ENCODE data around the gene OR52B6.
"Not testable (repeated sequence)": the region's sequence is repeated elsewhere in the genome, so short reads cannot be mapped to it uniquely, and the experiment has no call there.

The OR52B6 gene

DNA sequence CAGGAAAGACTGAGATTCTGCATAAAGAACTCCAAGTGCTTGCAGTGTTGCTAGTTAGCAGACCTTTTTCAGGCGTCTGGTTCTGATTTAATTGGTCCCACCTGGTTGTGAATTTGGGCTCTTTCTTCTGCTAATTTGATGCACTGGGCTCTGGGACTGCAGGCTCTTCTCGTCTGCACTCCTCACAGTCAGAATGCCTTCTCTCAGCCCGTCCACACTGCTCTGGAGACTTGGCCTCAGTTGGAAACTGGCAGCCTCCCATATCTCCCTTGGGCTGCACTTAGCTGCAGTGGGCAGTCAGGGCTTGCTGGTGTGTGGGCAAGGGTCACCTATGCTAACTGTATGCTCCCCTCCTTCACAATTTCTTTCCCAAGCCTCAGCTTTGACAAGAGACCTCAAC, 17.3 kb downstream of the OR52B6 start:
- H3K4me1 ChIP-seq (ENCODE audit: control insufficient read depth, insufficient read depth, low read length), result peaks cover 17% of the 10 kb centered on the region
- H3K9ac ChIP-seq (ENCODE audit: low read depth, low read length), result no peak overlapping the region
- H3K4me3 ChIP-seq (ENCODE audit: low read length), result no peak overlapping the region
- no peaks in the 10 kb centered on the region for H3K9me3 ChIP-seq (replicated peaks; ENCODE audit: low read length)
- H3K4me2 ChIP-seq (ENCODE audit: low read length), result peak overlapping the region; percentile 78
- no peaks in the 10 kb centered on the region for H3K36me3 ChIP-seq (ENCODE audit: insufficient read depth, low read length)
- H3K27me3 ChIP-seq (ENCODE audit: control insufficient read depth, insufficient read depth, low read length), result no peaks in the 10 kb centered on the region

- Histone ChIP-seq H3K4me1 (ENCODE audit: control insufficient read depth, insufficient read depth, low read length) (peaks cover 21% of the 10 kb centered on the region), H3K9me3 (replicated peaks; ENCODE audit: low read length) (no peaks in the 10 kb centered on the region), H3K4me3 (ENCODE audit: low read length) (no peak overlapping the region), H3K36me3 (ENCODE audit: insufficient read depth, low read length) (no peaks in the 10 kb centered on the region), H3K9ac (ENCODE audit: low read depth, low read length) (no peak overlapping the region), H3K27me3 (ENCODE audit: control insufficient read depth, insufficient read depth, low read length) (no peaks in the 10 kb centered on the region), H3K4me2 (ENCODE audit: low read length) (peak overlapping the region; percentile 31)
Observed at GRCh38 chr11:5600374-5600851, 19.7 kb downstream of the OR52B6 start.

- H3K9ac ChIP-seq (ENCODE audit: low read depth, low read length); H3K27me3 ChIP-seq (ENCODE audit: control insufficient read depth, insufficient read depth, low read length); H3K4me2 ChIP-seq (ENCODE audit: low read length): not testable (repeated sequence)
Observed at GRCh38 chr11:5602791-5603190, 22.1 kb downstream of the OR52B6 start.

GRCh38 chr11:5603326-5603725, 22.6 kb downstream of the OR52B6 start:
- Histone ChIP-seq H3K4me2 (ENCODE audit: low read length) (no peak overlapping the region), H3K9me3 (replicated peaks; ENCODE audit: low read length) (no peaks in the 10 kb centered on the region), H3K27me3 (ENCODE audit: control insufficient read depth, insufficient read depth, low read length) (no peaks in the 10 kb centered on the region), H3K9ac (ENCODE audit: low read depth, low read length) (no peak overlapping the region), H3K36me3 (ENCODE audit: insufficient read depth, low read length) (no peaks in the 10 kb centered on the region), H3K4me1 (ENCODE audit: control insufficient read depth, insufficient read depth, low read length) (peaks cover 18% of the 10 kb centered on the region), H3K4me3 (ENCODE audit: low read length) (no peak overlapping the region)

More at GRCh38 chr11:5602791-5603190, 22.1 kb downstream of the OR52B6 start:
- peaks cover 18% of the 10 kb centered on the region for H3K4me1 ChIP-seq (ENCODE audit: control insufficient read depth, insufficient read depth, low read length)
- not testable (repeated sequence) for H3K4me3 ChIP-seq (ENCODE audit: low read length); H3K9me3 ChIP-seq (replicated peaks; ENCODE audit: low read length); H3K36me3 ChIP-seq (ENCODE audit: insufficient read depth, low read length)

- no peaks in the 10 kb centered on the region for H3K36me3 ChIP-seq (ENCODE audit: insufficient read depth, low read length)
- H3K4me2 ChIP-seq (ENCODE audit: low read length), result no peak overlapping the region
- H3K4me1 ChIP-seq (ENCODE audit: control insufficient read depth, insufficient read depth, low read length), result peaks cover 18% of the 10 kb centered on the region
- no peak overlapping the region for H3K4me3 ChIP-seq (ENCODE audit: low read length)
- H3K9me3 ChIP-seq (replicated peaks; ENCODE audit: low read length), result no peaks in the 10 kb centered on the region
- H3K27me3 ChIP-seq (ENCODE audit: control insufficient read depth, insufficient read depth, low read length), result no peaks in the 10 kb centered on the region
- H3K9ac ChIP-seq (ENCODE audit: low read depth, low read length), result no peak overlapping the region
Observed at GRCh38 chr11:5604896-5605295, 24.2 kb downstream of the OR52B6 start.

DNA sequence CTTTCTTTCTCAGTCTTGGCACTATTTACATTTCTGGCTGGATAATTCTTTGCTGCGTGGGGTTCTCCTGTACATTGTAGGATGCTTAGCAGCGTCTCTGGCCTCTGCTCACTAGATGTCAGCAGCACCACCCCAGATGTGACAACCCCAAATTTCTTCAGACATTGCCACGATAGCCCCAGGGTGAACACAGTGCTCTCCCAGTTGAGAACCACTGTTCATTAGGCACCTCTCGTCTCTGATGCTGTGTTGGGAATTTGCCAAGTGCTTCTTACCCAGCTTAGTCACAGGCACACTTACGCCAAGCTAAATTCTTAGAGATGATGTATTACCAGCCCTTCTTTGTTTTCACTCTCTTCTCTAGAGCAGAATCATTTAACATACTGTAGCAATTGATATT, 25.2 kb downstream of the OR52B6 start:
- H3K36me3 ChIP-seq (ENCODE audit: insufficient read depth, low read length), result no peaks in the 10 kb centered on the region
- peak overlapping the region; percentile 36 for H3K4me2 ChIP-seq (ENCODE audit: low read length)
- H3K9me3 ChIP-seq (replicated peaks; ENCODE audit: low read length), result no peaks in the 10 kb centered on the region
- no peak overlapping the region for H3K4me3 ChIP-seq (ENCODE audit: low read length)
- H3K27me3 ChIP-seq (ENCODE audit: control insufficient read depth, insufficient read depth, low read length), result no peaks in the 10 kb centered on the region
- peak overlapping the region; percentile 7 for H3K9ac ChIP-seq (ENCODE audit: low read depth, low read length)
- peaks cover 18% of the 10 kb centered on the region for H3K4me1 ChIP-seq (ENCODE audit: control insufficient read depth, insufficient read depth, low read length)

GRCh38 chr11:5608808-5609207, 28.1 kb downstream of the OR52B6 start:
- no peaks in the 10 kb centered on the region for H3K9me3 ChIP-seq (replicated peaks; ENCODE audit: low read length)
- no peaks in the 10 kb centered on the region for H3K36me3 ChIP-seq (ENCODE audit: insufficient read depth, low read length)
- no peaks in the 10 kb centered on the region for H3K27me3 ChIP-seq (ENCODE audit: control insufficient read depth, insufficient read depth, low read length)
- no peak overlapping the region for H3K4me2 ChIP-seq (ENCODE audit: low read length)
- peaks cover 13% of the 10 kb centered on the region for H3K4me1 ChIP-seq (ENCODE audit: control insufficient read depth, insufficient read depth, low read length)
- H3K9ac ChIP-seq (ENCODE audit: low read depth, low read length), result no peak overlapping the region
- no peak overlapping the region for H3K4me3 ChIP-seq (ENCODE audit: low read length)

GRCh38 chr11:5610446-5610845, 29.8 kb downstream of the OR52B6 start:
- H3K27me3 ChIP-seq (ENCODE audit: control insufficient read depth, insufficient read depth, low read length), result no peaks in the 10 kb centered on the region
- no peak overlapping the region for H3K9ac ChIP-seq (ENCODE audit: low read depth, low read length)
- H3K36me3 ChIP-seq (ENCODE audit: insufficient read depth, low read length), result no peaks in the 10 kb centered on the region
- no peak overlapping the region for H3K4me2 ChIP-seq (ENCODE audit: low read length)
- peaks cover 12% of the 10 kb centered on the region for H3K4me1 ChIP-seq (ENCODE audit: control insufficient read depth, insufficient read depth, low read length)
- no peak overlapping the region for H3K4me3 ChIP-seq (ENCODE audit: low read length)
- no peaks in the 10 kb centered on the region for H3K9me3 ChIP-seq (replicated peaks; ENCODE audit: low read length)

- H3K4me1 ChIP-seq (ENCODE audit: control insufficient read depth, insufficient read depth, low read length), result peaks cover under 1% of the 10 kb centered on the region
- no peak overlapping the region for H3K4me3 ChIP-seq (ENCODE audit: low read length)
- H3K9ac ChIP-seq (ENCODE audit: low read depth, low read length), result no peak overlapping the region
- no peaks in the 10 kb centered on the region for H3K27me3 ChIP-seq (ENCODE audit: control insufficient read depth, insufficient read depth, low read length)
- H3K4me2 ChIP-seq (ENCODE audit: low read length), result no peak overlapping the region
- H3K36me3 ChIP-seq (ENCODE audit: insufficient read depth, low read length), result no peaks in the 10 kb centered on the region
- H3K9me3 ChIP-seq (replicated peaks; ENCODE audit: low read length), result no peaks in the 10 kb centered on the region
Observed at GRCh38 chr11:5611627-5612026, 30.9 kb downstream of the OR52B6 start.

GRCh38 chr11:5618807-5619206, 38.1 kb downstream of the OR52B6 start:
- H3K36me3 ChIP-seq (ENCODE audit: insufficient read depth, low read length), result no peaks in the 10 kb centered on the region
- H3K4me3 ChIP-seq (ENCODE audit: low read length), result no peak overlapping the region
- peak overlapping the region; percentile 47 for H3K4me2 ChIP-seq (ENCODE audit: low read length)
- H3K4me1 ChIP-seq (ENCODE audit: control insufficient read depth, insufficient read depth, low read length), result peaks cover 37% of the 10 kb centered on the region
- H3K9ac ChIP-seq (ENCODE audit: low read depth, low read length), result peak overlapping the region; percentile 61
- H3K9me3 ChIP-seq (replicated peaks; ENCODE audit: low read length), result no peaks in the 10 kb centered on the region
- no peaks in the 10 kb centered on the region for H3K27me3 ChIP-seq (ENCODE audit: control insufficient read depth, insufficient read depth, low read length)

GRCh38 chr11:5620651-5621521, 40.2 kb downstream of the OR52B6 start:
- Histone ChIP-seq H3K4me1 (ENCODE audit: control insufficient read depth, insufficient read depth, low read length) (peaks cover 48% of the 10 kb centered on the region), H3K36me3 (ENCODE audit: insufficient read depth, low read length) (no peaks in the 10 kb centered on the region), H3K4me3 (ENCODE audit: low read length) (peak overlapping the region; percentile 41), H3K27me3 (ENCODE audit: control insufficient read depth, insufficient read depth, low read length) (no peaks in the 10 kb centered on the region), H3K9ac (ENCODE audit: low read depth, low read length) (peak overlapping the region; percentile 64), H3K9me3 (replicated peaks; ENCODE audit: low read length) (no peaks in the 10 kb centered on the region), H3K4me2 (ENCODE audit: low read length) (peak overlapping the region; percentile 74)

- Histone ChIP-seq H3K4me1 (ENCODE audit: control insufficient read depth, insufficient read depth, low read length) (peaks cover 48% of the 10 kb centered on the region), H3K36me3 (ENCODE audit: insufficient read depth, low read length) (no peaks in the 10 kb centered on the region), H3K4me2 (ENCODE audit: low read length) (peak overlapping the region; percentile 74), H3K9ac (ENCODE audit: low read depth, low read length) (peak overlapping the region; percentile 64), H3K9me3 (replicated peaks; ENCODE audit: low read length) (no peaks in the 10 kb centered on the region), H3K4me3 (ENCODE audit: low read length) (no peak overlapping the region), H3K27me3 (ENCODE audit: control insufficient read depth, insufficient read depth, low read length) (no peaks in the 10 kb centered on the region)
Observed at GRCh38 chr11:5621580-5621979, 40.9 kb downstream of the OR52B6 start.

Data from skeletal muscle satellite cell (primary cell).